Activated CD4-positive, CD25-positive, alpha-beta regulatory T cell treated with anti-CD3 and anti-CD28 coated beads, Interleukin-2, amount 50 U/mL, for 16 hours (primary cell): ENCODE results near the gene POR.
"Not testable (repeated sequence)": the region's sequence is repeated elsewhere in the genome, so short reads cannot be mapped to it uniquely, and the experiment has no call there.

Source experiments
- DNase-seq: peaks from one replicate; pipeline ENCODE4 v3.0.0-alpha.2; 2020; ENCODE audit warnings: low read depth, low spot score

Gene POR

DNA sequence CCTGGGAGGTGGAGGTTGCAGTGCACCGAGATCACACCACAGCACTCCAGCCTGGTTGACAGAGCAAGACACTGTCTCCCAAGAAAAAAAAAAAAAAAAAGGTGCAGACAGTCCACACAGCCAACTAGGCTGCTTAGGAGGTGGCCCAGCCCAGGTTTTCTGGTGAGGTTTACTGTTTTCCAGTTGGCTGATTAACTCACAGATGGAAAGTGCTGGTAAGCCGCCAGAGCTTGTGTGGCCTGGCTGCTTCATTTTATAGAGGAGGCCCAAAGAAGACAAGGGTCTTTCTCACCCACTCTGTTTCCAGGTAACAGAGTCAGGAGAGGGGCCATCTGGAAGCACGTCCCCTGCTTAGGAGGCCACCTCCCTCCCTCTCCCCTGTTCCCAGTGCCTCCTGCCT lies 29.9 kb upstream of the POR start:
- DNase-seq: no peak

DNA sequence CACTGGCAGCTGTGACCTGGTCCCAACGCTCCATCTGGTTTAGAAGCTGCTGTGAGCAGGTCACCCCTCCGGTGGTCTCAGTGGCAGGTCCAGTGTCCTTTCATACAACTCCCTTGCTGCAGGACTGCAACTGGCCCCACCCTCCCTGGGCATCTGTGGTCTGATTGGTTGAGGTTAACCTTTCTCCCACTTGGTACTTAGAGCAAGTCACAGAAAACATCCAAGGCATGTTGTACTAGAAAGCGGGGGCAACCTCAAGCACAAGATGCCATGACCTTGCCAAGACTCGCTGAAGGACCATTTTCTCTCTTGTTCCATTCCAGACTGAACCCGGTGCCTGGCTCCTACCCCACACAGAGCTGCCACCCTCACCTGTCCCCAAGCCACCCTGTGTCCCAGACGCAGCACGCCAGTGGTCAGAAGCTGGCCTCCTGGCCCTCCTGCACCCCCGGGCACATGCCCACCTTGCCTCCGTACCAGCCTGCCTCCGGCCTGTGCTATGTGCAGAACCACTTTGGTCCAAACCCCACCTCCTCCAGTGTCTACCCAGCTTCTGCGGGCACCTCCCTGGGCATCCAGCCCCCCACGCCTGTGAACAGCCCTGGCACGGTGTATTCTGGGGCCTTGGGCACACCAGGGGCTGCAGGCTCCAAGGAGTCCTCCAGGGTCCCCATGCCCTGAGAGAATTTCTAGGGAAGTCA lies 27.1 kb upstream of the POR start:
- DNase-seq: no peak

DNA sequence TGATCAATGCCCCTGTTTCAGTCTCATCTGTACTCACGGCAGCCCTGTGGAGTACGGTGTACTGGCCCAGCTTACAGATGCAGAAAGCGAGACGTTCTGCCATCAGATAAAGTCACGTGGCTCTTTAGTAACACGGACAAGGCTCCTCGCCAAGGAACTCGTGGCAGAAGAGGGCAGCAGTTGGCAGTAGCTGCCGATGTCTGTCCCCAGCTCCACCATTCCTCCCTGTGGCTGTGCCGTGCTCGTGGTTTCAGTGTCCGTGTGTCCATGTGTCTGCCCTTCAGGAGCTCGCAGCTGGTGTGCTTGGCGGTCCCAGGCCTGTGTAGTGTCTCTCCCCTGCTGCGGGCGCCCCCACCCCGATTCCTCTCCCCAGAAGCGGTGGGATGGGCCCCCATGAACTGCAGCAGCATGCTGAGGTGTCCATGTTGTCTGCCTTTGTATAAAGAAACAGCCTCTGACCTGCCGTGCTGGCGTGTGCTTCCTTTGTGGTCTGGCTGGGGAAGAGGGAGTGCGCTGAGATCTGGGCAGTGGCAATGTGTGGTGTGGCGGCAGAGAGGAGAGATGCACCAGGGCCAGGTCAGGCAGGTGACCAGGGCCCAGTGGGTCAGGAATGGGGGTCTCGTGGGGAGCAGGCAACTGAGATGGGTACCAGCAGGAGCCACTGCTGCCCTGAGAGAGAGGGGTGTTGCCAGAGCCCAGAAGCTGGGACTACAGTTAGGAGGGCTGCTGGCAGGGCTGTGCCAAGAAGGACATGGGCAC lies 26.3 kb upstream of the POR start:
- no peak for DNase-seq

DNA sequence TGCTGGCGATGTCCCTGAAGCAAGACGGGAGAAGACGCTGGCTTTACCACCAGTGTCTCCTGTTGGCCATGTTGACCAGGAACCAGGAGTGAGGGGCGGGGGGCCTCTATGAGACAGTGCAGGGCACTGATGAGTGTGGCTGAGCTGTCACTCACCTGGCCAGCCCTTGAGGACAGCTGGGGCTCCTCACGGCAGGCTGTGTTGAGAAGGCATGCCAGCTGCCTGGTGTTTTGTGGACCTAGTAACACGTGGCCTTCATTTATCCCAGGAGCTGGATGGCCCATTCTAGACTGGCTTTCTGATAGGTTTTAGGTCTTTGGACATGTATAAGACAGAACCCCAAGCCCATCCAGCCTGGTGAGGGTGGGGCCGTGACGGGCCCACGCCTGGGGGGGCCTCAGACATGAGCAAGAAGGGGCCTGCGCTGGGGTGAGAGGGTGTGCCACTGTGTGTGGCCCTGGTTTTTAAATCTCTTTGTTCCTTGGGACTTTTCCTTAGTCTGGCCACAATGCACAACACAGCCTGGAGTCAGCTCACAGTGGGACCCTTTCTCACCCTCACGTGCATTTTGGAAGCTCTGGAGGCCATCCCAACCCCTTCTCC lies 25.6 kb upstream of the POR start:
- DNase-seq: no peak

DNA sequence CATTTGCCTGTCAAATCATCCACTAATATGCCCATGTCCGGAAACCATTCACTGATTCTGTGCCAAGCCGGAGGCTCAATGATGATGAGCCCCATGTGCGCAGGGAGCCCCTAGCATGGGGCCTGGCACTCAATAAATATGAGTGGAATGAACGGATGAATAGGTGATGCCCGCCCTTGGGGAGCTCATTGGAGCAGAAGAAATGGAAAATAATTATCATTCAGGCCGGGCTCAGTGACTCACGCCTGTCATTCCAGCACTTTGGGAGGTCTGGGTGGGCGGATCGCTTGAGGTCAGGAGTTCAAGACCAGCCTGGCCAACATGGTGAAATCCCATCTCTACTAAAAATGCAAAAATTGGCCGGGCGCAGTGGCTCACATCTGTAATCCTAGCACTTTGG lies 25.1 kb upstream of the POR start:
- no peak for DNase-seq

DNA sequence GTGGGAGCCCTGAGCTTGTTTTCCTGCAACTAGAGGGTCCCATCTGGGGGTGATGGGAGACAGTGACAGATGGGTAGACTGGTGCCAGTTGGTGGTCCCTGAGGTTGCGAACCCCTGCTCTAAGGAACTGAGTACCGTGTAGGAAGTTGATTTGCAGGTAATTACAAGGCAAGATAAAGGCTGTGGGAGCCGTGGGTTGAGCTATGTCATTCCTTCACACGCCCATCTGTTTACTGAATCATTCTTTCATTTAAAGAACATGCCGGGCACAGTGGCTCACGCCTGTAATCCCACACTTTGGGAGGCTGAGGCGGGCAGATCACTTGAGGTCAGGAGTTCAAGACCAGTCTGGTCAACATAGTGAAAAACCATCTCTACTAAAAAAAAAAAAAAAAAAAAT lies 23.7 kb upstream of the POR start:
- DNase-seq: not testable (repeated sequence)

DNA sequence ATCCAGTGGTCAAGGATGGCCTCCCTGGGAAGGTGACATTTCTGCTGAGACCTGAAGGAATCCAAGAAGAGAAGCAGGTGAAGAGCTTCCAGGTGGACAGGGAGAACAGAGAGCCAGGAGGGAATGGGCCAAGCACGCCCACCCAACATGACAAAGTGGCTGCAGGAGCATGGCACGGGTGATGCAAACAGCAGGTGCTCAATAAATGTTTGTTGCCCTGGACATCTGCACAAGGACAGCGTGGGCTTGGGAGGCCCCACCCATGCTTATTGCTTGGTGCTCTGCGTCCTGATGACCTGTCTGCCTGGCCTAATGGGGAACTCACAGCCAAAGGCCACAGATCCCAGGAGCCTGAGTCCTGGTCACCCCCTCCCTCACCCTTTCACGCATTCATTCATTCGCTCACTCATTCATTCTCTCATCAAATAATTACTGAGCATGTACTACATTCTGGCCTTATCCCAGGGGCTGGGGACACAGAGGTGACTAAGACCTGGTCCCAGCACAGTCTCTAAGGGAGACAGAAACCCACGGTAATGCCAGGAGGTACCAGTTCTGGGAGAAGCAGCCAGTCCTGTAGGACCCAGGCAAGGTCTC lies 23.0 kb upstream of the POR start:
- DNase-seq: no peak

DNA sequence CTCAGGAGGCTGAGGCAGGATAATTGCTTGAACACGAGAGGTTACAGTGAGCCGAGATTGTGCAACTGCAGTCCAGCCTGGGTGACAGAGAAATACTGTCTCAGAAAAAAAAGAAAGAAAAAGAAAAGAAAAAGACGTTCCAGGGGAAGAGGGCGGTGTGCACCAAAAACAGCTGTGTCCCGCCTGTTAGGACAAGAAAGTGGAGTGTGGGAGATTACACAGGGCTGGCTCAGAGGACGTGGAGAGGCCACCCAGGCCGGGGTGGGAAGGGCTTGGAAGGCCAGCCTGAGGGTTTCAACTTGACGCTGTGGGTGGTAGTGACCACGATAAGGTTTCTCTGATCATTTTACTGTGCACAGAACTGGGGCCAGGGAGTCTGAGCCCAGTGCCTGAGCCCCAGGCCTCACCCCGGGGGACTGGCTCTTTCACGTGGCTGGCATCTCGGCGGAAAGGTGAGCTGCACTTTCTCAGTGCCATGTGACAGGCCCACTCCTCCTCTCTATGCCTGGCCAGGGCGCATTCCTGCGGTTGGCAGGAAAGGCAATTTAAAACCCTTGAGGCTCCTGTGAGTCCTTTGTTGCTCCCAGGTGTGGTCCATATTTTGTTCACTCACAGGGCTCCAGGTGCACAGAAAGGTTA lies 22.2 kb upstream of the POR start:
- no peak for DNase-seq

DNA sequence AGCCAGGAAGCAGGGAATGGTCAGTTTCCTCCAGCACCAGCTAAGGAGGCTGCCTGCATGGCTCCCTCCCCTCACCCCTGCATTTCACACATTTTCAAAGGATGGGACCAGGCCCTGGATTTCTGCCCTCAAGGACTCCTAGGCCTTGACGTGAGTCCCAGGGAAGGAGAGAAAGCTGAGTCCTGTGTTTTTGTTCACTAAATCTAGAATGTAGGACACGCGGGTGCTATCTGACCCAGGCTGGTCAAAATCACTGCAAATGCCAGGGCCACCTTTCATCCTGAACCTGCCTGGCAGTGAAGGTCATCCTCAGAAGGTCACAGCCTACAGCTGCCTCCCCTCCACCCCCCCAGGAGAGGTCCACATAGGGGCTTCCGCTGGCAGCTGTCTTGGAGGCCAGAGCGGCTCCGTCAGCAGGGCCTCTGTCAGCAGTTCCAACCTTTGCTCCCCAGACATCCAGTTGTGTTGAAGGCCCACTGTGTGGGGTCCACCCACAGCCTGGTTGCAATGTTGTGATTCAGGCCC lies 18.1 kb upstream of the POR start:
- DNase-seq: no peak

DNA sequence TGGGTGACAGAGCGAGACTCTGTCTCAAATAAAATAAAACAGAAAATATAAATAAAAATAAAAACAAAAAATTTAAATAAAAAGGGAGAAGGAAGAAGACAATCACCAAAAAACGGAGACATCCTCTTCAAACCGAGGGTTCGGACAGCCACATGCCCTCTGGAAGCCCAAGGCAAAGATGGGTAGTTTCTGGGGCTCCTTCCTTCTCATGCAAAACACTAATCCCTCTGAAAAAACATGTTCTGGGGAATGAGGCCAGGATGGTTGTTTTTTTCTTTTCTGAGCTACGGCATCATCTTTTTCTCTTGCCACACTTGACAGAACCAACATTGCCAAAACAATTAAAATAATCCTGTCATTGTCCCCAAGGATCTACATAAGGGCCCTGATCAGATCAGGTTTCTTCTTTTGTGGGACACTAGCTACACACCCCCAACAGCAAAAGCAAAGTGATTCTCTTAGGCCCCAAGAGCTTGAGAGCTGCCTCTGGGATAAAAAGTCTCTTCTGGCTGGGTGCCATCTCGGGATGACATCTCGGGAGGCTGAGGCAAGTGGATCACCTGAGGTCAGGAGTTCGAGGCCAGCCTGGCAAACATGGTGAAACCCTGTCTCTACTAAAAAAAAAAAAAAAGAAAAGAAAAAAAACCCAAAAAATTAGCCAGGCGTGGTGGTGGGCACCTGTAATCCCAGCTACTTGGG lies 14.2 kb upstream of the POR start:
- DNase-seq: no peak

DNA sequence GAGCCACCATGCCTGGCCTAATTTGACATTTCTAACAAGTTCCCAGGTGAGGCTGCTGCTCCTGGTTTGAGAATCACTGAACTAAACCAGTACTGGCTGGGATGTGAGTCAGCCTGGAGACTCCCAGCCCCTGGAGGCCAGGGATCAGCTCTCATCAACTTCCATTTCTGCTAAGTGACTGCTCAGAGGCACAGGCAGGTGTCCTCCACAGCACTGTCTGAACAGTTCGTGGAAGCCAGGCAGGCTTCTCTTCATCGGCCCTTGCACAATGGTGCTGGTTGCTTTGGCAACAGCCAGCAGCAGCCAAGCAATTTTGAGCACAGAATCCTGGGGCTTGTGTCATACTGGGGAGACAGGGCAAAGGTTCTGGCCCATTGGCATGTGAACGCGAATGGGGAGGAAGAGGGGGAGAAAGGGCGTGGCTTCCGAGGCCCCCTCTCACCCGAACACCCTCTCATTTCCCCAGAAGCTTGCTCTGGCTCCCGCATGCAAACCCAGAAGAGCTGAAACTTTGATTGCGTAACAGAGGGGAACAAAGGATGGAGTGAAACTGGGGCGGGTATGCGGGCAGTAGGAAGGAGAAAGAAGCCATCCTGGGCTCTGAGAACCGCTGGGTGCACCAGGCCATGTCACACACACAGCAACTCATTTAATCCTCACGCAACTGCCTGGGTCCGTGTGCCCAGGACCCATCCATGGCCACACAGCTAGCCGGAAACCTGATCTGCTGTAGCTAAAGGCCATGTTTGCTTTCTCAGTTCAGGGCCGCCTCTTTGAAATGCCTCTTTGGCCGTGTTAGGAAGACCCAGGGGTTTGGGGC lies 9.0 kb upstream of the POR start:
- DNase-seq: no peak

DNA sequence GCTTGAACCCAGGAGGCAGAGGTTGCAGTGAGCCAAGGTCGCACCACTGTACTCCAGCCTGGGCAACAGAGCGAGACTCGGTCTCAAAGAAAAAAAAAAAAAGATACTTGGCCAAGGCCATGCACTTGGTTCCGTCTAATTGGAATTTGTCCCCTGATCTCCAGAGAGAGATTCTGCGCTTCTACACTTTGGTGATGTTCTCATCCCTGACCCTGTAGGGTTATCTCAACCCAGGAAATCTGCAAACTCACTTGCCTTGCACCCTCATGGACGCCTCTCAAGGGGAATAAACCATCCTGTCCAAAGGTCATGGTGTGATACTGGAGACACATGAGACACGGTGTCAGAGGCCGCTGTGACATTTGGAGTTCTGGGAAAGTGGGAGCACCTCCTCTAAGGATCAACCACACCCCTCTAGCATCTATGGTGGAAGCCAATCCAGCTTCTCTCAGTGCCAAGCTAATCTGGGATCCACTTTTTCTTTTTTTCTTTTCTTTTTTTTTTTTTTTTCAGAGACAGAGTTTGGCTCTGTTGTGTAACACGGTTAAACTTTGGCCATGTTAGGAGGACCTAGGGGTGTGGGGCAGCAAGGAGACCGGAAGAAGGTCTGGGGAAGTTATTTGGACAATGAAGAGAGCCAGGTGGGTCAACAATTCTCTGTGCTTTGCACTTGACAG lies 7.8 kb upstream of the POR start:
- DNase-seq: no peak

DNA sequence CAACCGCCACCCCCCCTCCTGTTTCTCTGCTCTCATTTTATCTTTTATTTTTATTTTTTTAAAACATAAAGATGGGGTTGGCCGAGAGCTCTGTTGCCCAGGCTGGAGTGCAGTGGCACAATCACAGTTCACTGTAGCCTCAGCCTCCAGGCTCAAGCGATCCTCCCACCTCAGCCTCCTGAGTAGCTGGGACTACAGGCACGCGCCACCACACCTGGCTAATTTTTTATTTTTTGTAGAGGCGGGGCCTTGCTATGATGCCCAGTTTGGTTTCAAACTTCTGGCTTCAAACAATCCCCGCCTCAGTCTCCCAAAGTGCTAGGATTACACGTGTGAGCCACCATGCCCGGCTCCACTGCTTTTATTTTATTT lies 7.3 kb upstream of the POR start:
- DNase-seq: not testable (repeated sequence)

DNA sequence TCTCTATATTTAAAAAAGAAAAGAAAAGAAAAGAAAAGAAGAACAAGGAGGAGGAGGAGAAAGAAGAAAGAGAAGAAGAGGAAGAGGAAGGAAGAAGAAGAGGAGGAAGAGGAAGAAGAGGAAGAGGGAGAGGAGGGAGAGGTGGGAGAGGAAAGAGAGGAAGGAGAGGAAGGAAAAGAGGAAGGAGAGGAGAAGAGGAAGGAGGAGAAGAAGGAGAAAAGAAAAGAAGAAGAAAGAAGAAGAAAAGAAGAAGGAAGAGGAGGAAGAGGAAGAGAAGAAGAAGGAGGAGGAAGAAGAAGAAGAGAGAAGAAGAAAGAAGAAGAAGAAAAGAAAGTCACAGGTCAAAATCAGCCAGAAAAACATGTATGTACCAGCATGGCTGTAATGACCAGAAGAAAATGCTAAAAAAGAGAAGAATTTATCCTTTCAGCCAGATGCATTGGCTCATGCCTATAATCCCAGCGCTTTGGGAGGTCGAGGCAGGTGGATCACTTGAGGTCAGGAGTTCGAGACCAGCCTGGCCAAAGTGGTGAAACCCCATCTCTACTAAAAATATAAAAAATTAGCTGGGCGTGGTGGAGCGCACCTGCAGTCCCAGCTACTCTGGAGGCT lies 5.3 kb upstream of the POR start:
- no peak for DNase-seq

DNA sequence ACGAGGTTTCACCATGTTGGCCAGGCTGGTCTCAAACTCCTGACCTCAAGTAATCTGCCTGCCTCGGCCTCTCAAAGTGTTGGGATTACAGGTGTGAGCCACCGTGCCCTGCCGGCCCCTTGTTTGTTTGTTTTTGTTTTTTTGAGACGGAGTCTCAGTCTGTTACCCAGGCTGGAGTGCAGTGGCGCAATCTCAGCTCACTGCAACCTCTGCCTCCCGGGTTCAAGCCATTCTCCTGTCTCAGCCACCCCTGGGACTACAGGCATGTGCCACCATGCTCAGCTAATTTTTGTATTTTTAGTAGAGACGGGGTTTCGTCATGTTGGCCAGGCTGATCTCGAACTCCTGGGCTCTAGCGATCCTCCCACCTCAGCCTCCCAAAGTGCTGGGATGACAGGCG lies 3.8 kb upstream of the POR start:
- not testable (repeated sequence) for DNase-seq

DNA sequence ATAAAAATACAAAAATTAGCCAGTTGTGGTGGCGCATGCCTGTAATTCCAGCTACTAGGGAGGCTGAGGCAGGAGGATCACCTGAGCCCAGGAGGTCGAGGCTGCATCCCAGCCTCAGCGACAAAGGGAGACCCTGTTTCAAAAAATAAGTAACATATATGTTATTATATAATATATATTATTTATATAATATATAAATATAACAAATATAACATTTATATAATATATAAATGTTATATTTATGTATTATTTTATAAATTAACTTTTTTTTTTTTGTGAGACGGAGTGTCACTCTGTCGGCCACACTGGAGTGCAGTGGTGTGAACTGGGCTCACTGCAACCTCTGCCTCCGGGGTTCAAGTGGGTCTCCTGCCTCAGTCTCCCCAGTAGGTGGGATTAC lies 1.5 kb upstream of the POR start:
- no peak for DNase-seq

DNA sequence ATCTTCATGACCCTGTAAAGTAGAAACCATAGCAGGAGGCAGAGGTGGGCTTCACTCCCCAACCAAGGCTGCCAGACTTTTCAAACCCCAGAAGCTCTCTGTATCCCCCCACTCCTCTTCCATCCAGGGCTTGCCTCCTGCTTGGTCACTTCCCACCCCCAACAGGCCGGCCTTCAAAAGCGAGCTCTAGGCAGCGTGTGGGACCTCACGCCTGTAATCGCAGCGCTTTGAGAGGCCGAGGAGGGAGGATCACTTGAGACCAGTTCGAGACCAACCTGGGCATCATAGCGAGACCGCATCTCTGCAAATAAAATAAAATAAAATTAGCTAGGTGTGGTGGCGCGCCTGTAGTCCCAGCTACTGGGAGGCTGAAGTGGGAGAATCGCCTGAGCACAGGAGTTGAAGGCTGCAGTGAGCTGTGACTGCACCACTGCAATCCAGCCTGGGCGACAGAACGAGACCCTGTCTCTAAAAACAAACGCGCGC lies 743 bp upstream of the POR start:
- DNase-seq: no peak

DNA sequence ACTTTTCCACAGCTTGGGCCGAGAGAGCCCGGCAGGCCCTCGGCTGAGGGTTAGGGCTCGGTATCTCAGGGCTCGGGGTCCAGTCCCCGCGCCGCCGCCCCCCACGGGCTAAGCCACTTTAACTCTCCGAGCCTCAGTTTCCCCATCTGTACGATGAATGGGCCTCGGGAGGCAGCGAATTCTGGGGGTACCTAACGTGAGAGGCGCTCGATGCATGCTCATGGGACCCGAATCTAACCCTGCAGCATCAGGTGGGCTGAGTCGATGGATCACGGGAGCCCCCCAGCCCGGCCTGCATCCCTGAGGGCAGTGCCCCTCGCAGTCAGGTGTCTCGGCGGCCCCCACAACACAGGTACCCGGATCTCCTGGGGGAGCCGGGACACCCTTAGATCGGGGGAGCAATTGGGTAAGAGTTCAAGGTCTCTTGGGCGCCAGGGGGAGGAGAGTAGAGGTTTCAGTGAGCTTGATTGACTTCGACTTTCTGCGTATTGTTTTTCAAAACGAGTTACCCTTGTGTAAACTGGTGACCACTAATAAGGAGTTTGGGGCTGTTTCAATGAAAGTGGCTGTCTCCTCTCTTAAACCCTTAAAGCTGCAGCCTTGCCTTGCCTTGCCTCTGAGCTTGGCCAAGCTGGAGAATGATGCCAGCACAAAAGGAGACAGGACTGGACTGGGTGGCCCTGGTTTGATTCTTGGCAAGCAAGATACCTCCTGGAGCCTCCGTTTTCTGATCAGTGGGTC lies 631 bp downstream of the POR start:
- DNase-seq: no peak

DNA sequence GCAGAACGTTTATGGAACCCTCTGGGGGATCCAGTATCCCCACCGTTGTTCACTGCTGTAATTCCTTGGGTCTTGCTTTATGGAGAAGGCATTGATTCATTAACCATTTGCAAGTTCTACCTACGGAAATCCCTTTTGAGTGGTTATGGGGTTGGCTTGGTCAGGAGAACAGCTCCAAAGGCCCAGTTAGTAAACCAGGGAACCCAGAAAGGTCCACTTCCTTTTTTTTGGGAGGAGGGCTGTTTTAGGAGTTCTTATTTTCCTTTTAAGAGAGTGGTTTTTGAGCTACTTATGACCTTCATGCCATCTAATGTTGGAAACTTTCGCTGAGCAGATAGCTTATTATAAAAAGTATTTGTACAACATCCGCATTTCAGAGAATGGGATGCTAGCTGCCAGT lies 1.3 kb downstream of the POR start:
- DNase-seq: no peak
